ENCODE data around the gene PRSS38. TPM values are rescaled to one million over a fixed set of nuclear protein-coding genes. Genes with fewer than 3 reads are reported as not detected.

The PRSS38 gene
- total and polyA plus RNA-seq, 2 donors (not counting 3 experiments of a cell fraction or from before 2014, with no cell fraction given) = not detected

DNA sequence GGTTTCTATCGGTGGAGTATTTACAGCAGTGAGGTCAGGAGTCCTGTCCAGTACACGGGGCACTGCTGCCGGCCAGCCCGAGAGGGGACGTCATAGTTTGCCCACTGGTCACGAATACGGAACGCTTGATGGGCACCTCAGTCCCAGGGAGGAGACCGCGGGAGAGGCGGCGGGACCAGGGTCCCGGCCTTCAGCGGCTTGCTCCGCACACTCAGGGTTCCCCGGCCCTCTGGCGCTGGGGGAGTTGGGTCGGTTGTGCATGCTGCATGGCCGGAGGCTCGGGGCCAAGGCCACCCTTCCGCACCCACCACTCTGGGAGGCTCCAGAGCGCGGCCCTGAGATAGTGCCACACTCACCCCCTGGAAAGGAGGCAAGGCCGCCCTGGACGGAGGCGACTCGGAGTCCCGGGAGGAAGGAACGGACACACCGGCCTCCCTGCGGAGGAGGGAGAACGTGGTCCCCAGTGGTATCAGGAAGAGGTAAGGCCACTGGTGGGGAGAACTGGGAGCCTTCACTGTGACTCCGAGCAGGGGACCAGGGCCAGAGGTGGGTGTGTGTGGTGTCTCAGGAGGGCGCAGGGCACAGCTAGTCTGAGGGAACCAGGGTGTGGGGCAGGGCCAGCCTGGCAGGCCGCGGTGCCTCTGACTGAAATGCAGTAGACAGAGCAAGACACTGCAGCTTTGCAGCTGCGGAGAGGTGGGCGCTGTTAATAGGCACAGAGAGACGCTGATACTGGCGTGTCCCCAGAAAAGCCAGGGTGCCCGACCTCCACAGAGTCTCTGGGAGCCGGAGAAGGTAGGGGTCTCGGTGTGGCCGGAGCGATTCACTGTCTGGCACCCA lies 28.6 kb upstream of the PRSS38 start:
- no peaks in the 10 kb centered on the region for H3K36me3 ChIP-seq (ENCODE audit: control insufficient read depth in 2 of 2, extremely low read depth in 1 of 2, insufficient read depth in 2 of 2, low read length in 2 of 2)
- CTCF ChIA-PET = interaction anchor here (1.2 to 1.5 kb wide), 3 partner anchors 11 to 213 kb away, joined by 4 to 9 read pairs (median 7); no protein-coding TSS in a partner anchor
- no peak overlapping the region for H3K27ac ChIP-seq (ENCODE audit: insufficient read depth, low read depth, low read length)
- intact Hi-C loops (cut with micrococcal nuclease) (loop anchor here (5.0 to 10.0 kb wide), 4 partner anchors 100 to 378 kb away; partner anchors contain the start of genes ARF1 and IBA57), dilution Hi-C loops (cut with MboI; ENCODE audit: extremely low pct_ligation_motif_present, low sequenced_read_pairs) (no loop called here)
- no peaks in the 10 kb centered on the region for H3K9me3 ChIP-seq (replicated peaks; ENCODE audit: control insufficient read depth, insufficient read depth, low read length)
- H4K20me1 ChIP-seq (replicated peaks; ENCODE audit: control insufficient read depth, extremely low read depth, insufficient read depth, low read length) = no peaks in the 10 kb centered on the region
- POLR2A ChIA-PET = no interaction called here
- no peaks in the 10 kb centered on the region for H3K79me2 ChIP-seq (ENCODE audit: control insufficient read depth, insufficient read depth, low read length)
- H3K27me3 ChIP-seq (ENCODE audit: control insufficient read depth in 2 of 2, insufficient read depth in 2 of 2, low read length in 2 of 2) = peaks cover 0 to 1% of the 10 kb centered on the region in 2 experiments
- peak overlapping the region; percentile 88 for H3K4me2 ChIP-seq (ENCODE audit: insufficient read depth, low read length)
- H2AFZ ChIP-seq (ENCODE audit: low read depth, low read length) = peak overlapping the region; percentile 96
- H3K9ac ChIP-seq (replicated peaks; ENCODE audit: extremely low read depth, insufficient read depth, low read length) = no peak overlapping the region
- peak; percentile 4 for FAIRE-seq
- DNase-seq (ENCODE audit: low read depth, low spot score) = no peak
- peaks cover 9% of the 10 kb centered on the region for H3K4me1 ChIP-seq (ENCODE audit: control insufficient read depth, extremely low read depth, insufficient read depth, low read length)
- H3K4me3 ChIP-seq (replicated peaks in 1 of 3; ENCODE audit: insufficient read depth in 1 of 3, low read depth in 1 of 3, low read length in 3 of 3) = peak overlapping the region in 2 of 3 experiments; percentile 50 to 60
- no TSS peak for BruUV-seq (replicated peaks)
- no peaks in the 10 kb centered on the region for H3K9me1 ChIP-seq (replicated peaks; ENCODE audit: control insufficient read depth, extremely low read depth, insufficient read depth, low read length)
- peak; percentile 70 for TF ChIP-seq EZH2 (IDR thresholded peaks at IDR 0.05; ENCODE audit: borderline replicate concordance, low read depth, low read length, severe bottlenecking)
- no peak for TF ChIP-seq MAX (IDR thresholded peaks at IDR 0.05; ENCODE audit: insufficient read depth, insufficient read length)

GRCh38 chr1:227787513-227788270 lies 27.8 kb upstream of the PRSS38 start:
- Histone ChIP-seq H3K4me1 (ENCODE audit: control insufficient read depth, extremely low read depth, insufficient read depth, low read length) (peaks cover 9% of the 10 kb centered on the region), H3K79me2 (ENCODE audit: control insufficient read depth, insufficient read depth, low read length) (no peaks in the 10 kb centered on the region), H3K9ac (replicated peaks; ENCODE audit: extremely low read depth, insufficient read depth, low read length) (peak overlapping the region; percentile 24), H3K36me3 (ENCODE audit: control insufficient read depth in 2 of 2, extremely low read depth in 1 of 2, insufficient read depth in 2 of 2, low read length in 2 of 2) (no peaks in the 10 kb centered on the region), H3K9me1 (replicated peaks; ENCODE audit: control insufficient read depth, extremely low read depth, insufficient read depth, low read length) (no peaks in the 10 kb centered on the region), H3K27me3 (ENCODE audit: control insufficient read depth in 2 of 2, insufficient read depth in 2 of 2, low read length in 2 of 2) (peaks cover 0 to 1% of the 10 kb centered on the region in 2 experiments), H3K4me3 (replicated peaks in 1 of 3; ENCODE audit: insufficient read depth in 1 of 3, low read depth in 1 of 3, low read length in 3 of 3) (peak overlapping the region; percentile 50 to 62 (median 60)), H2AFZ (ENCODE audit: low read depth, low read length) (peak overlapping the region; percentile 96), H3K27ac (ENCODE audit: insufficient read depth, low read depth, low read length) (no peak overlapping the region), H4K20me1 (replicated peaks; ENCODE audit: control insufficient read depth, extremely low read depth, insufficient read depth, low read length) (no peaks in the 10 kb centered on the region), H3K9me3 (replicated peaks; ENCODE audit: control insufficient read depth, insufficient read depth, low read length) (no peaks in the 10 kb centered on the region), H3K4me2 (ENCODE audit: insufficient read depth, low read length) (peak overlapping the region; percentile 88)
- ChIA-PET POLR2A (interaction anchor here (0.7 kb wide), 1 partner anchor 1048 kb away, joined by 4 read pairs; no protein-coding TSS in a partner anchor), CTCF (interaction anchor here (1.2 to 1.5 kb wide), 3 partner anchors 12 to 212 kb away, joined by 4 to 9 read pairs (median 7); no protein-coding TSS in a partner anchor)
- dilution Hi-C loops (cut with MboI; ENCODE audit: extremely low pct_ligation_motif_present, low sequenced_read_pairs) = no loop called here
- intact Hi-C loops (cut with micrococcal nuclease) = loop anchor here (1.0 to 10.0 kb wide), 7 partner anchors 25 to 377 kb away; partner anchors contain the start of genes ARF1, IBA57, JMJD4 and SNAP47
- no TSS peak for BruUV-seq (replicated peaks)
- TF ChIP-seq POLR2AphosphoS5 (IDR thresholded peaks at IDR 0.05; ENCODE audit: insufficient read depth, low read depth, low read length) (no peak), EZH2 (IDR thresholded peaks at IDR 0.05; ENCODE audit: borderline replicate concordance, low read depth, low read length, severe bottlenecking) (peak; percentile 5)
- FAIRE-seq = peak; percentile 96
- DNase-seq (ENCODE audit: low read depth, low spot score) = peak; percentile 92
